ENCODE results near the gene CCDC150. TPM values are rescaled to one million over a fixed set of nuclear protein-coding genes. Genes with fewer than 3 reads are reported as not detected.

CCDC150 gene
- 12.2 and 15.3 TPM in 2 replicates for total RNA-seq (2014; rRNA removed; shearing (Covaris generic))

GRCh38 chr2:196639180-196640030, at the start of gene CCDC150:
Gene CCDC150 (plus strand): TSS chr2:196639715. CDS start chr2:196639767, 52 bp downstream.
- Histone ChIP-seq H3K4me3 (peak within 1 kb of the TSS; percentile 66), H3K27me3 (replicated peaks) (no peaks in the 10 kb centered on the region), H3K9me3 (replicated peaks) (no peaks in the 10 kb centered on the region), H3K27ac (peak within 1 kb of the TSS; percentile 43), H3K36me3 (no peaks in the 10 kb centered on the region), H3K4me1 (replicated peaks) (peaks cover 12% of the 10 kb centered on the region)
- DNase-seq (ENCODE audit: low read depth in 1 of 2, low spot score in 2 of 2): peak; percentile 93 to 95

GRCh38 chr2:196590286-196590685, 49.2 kb upstream of the CCDC150 start:
- no peak overlapping the region for H3K27ac ChIP-seq
- DNase-seq (ENCODE audit: low read depth in 1 of 2, low spot score in 2 of 2): no peak
- no peak overlapping the region for H3K4me3 ChIP-seq
- H3K4me1 ChIP-seq (replicated peaks): peaks cover 24% of the 10 kb centered on the region
- H3K36me3 ChIP-seq: peaks cover 7% of the 10 kb centered on the region; the same call in 1 of the 2 replicates
- no peaks in the 10 kb centered on the region; the same call in 1 of the 2 replicates for H3K27me3 ChIP-seq (replicated peaks)
- no peaks in the 10 kb centered on the region for H3K9me3 ChIP-seq (replicated peaks)

GRCh38 chr2:196591004-196591403, 48.5 kb upstream of the CCDC150 start:
- no peak overlapping the region for H3K27ac ChIP-seq
- H3K9me3 ChIP-seq (replicated peaks): no peaks in the 10 kb centered on the region
- no peaks in the 10 kb centered on the region; the same call in 1 of the 2 replicates for H3K27me3 ChIP-seq (replicated peaks)
- peaks cover 7% of the 10 kb centered on the region; the same call in 1 of the 2 replicates for H3K36me3 ChIP-seq
- DNase-seq (ENCODE audit: low read depth in 1 of 2, low spot score in 2 of 2): no peak
- no peak overlapping the region for H3K4me3 ChIP-seq
- peaks cover 24% of the 10 kb centered on the region for H3K4me1 ChIP-seq (replicated peaks)

- no peaks in the 10 kb centered on the region; the same call in 1 of the 2 replicates for H3K27me3 ChIP-seq (replicated peaks)
- no peak overlapping the region for H3K4me3 ChIP-seq
- peaks cover 7% of the 10 kb centered on the region; the same call in 1 of the 2 replicates for H3K36me3 ChIP-seq
- DNase-seq (ENCODE audit: low read depth in 1 of 2, low spot score in 2 of 2): no peak
- H3K9me3 ChIP-seq (replicated peaks): no peaks in the 10 kb centered on the region
- H3K27ac ChIP-seq: no peak overlapping the region
- H3K4me1 ChIP-seq (replicated peaks): peaks cover 20% of the 10 kb centered on the region
Measured at GRCh38 chr2:196591621-196592022, 47.9 kb upstream of the CCDC150 start.

- Histone ChIP-seq H3K36me3 (peaks cover 7% of the 10 kb centered on the region; the same call in 1 of the 2 replicates), H3K4me3 (peak overlapping the region; percentile 95), H3K27ac (no peak overlapping the region), H3K9me3 (replicated peaks) (no peaks in the 10 kb centered on the region), H3K4me1 (replicated peaks) (peaks cover 17% of the 10 kb centered on the region), H3K27me3 (replicated peaks) (no peaks in the 10 kb centered on the region; the same call in 1 of the 2 replicates)
- DNase-seq (ENCODE audit: low read depth in 1 of 2, low spot score in 2 of 2): peak in 1 of 2 experiments; percentile 23
Measured at GRCh38 chr2:196592331-196592910, 47.1 kb upstream of the CCDC150 start.

GRCh38 chr2:196592911-196593881, 46.3 kb upstream of the CCDC150 start, which contains the start of gene HECW2:
Gene HECW2 (minus strand): TSS chr2:196593554.
- H3K27me3 ChIP-seq (replicated peaks): no peaks in the 10 kb centered on the region; the same call in 1 of the 2 replicates
- H3K4me3 ChIP-seq: peak within 1 kb of the TSS; percentile 95
- DNase-seq (ENCODE audit: low read depth in 1 of 2, low spot score in 2 of 2): peak; percentile 59 to 60
- peak within 1 kb of the TSS; percentile 62 for H3K27ac ChIP-seq
- peaks cover 17% of the 10 kb centered on the region for H3K4me1 ChIP-seq (replicated peaks)
- H3K9me3 ChIP-seq (replicated peaks): no peaks in the 10 kb centered on the region
- peaks cover 7% of the 10 kb centered on the region; the same call in 1 of the 2 replicates for H3K36me3 ChIP-seq

- Histone ChIP-seq H3K27me3 (replicated peaks) (no peaks in the 10 kb centered on the region; the same call in 1 of the 2 replicates), H3K9me3 (replicated peaks) (no peaks in the 10 kb centered on the region), H3K4me1 (replicated peaks) (peaks cover 24% of the 10 kb centered on the region), H3K36me3 (peaks cover 7% of the 10 kb centered on the region; the same call in 1 of the 2 replicates), H3K4me3 (no peak overlapping the region), H3K27ac (no peak overlapping the region)
- DNase-seq (ENCODE audit: low read depth in 1 of 2, low spot score in 2 of 2): no peak
Measured at GRCh38 chr2:196594158-196594557, 45.4 kb upstream of the CCDC150 start.

- H3K27ac ChIP-seq: no peak overlapping the region
- H3K9me3 ChIP-seq (replicated peaks): no peaks in the 10 kb centered on the region
- peaks cover 42% of the 10 kb centered on the region for H3K4me1 ChIP-seq (replicated peaks)
- H3K27me3 ChIP-seq (replicated peaks): no peaks in the 10 kb centered on the region
- no peak overlapping the region for H3K4me3 ChIP-seq
- peak in 1 of 2 experiments; percentile 22 for DNase-seq (ENCODE audit: low read depth in 1 of 2, low spot score in 2 of 2)
- peaks cover 7% of the 10 kb centered on the region; the same call in 1 of the 2 replicates for H3K36me3 ChIP-seq
Measured at GRCh38 chr2:196597531-196597930, 42.0 kb upstream of the CCDC150 start.

- Histone ChIP-seq H3K36me3 (peaks cover under 1% of the 10 kb centered on the region; the same call in 1 of the 2 replicates), H3K27me3 (replicated peaks) (no peaks in the 10 kb centered on the region), H3K9me3 (replicated peaks) (no peaks in the 10 kb centered on the region), H3K27ac (peak overlapping the region; percentile 65), H3K4me3 (no peak overlapping the region), H3K4me1 (replicated peaks) (peaks cover 40% of the 10 kb centered on the region)
- no peak for DNase-seq (ENCODE audit: low read depth in 1 of 2, low spot score in 2 of 2)
Measured at GRCh38 chr2:196598412-196598811, 41.1 kb upstream of the CCDC150 start.

- H3K36me3 ChIP-seq: no peaks in the 10 kb centered on the region
- H3K27ac ChIP-seq: peak overlapping the region; percentile 65
- peaks cover 36% of the 10 kb centered on the region for H3K4me1 ChIP-seq (replicated peaks)
- no peaks in the 10 kb centered on the region for H3K9me3 ChIP-seq (replicated peaks)
- DNase-seq (ENCODE audit: low read depth in 1 of 2, low spot score in 2 of 2): peak in 1 of 2 experiments; percentile 35
- H3K4me3 ChIP-seq: no peak overlapping the region
- H3K27me3 ChIP-seq (replicated peaks): no peaks in the 10 kb centered on the region
Measured at GRCh38 chr2:196598846-196599245, 40.7 kb upstream of the CCDC150 start.

GRCh38 chr2:196601430-196602306, 37.8 kb upstream of the CCDC150 start:
- DNase-seq (ENCODE audit: low read depth in 1 of 2, low spot score in 2 of 2): peak; percentile 72 to 94
- Histone ChIP-seq H3K4me1 (replicated peaks) (peaks cover 35% of the 10 kb centered on the region), H3K4me3 (no peak overlapping the region), H3K27ac (peak overlapping the region; percentile 90), H3K36me3 (no peaks in the 10 kb centered on the region), H3K27me3 (replicated peaks) (no peaks in the 10 kb centered on the region), H3K9me3 (replicated peaks) (no peaks in the 10 kb centered on the region)

GRCh38 chr2:196604196-196604595, 35.3 kb upstream of the CCDC150 start:
- DNase-seq (ENCODE audit: low read depth in 1 of 2, low spot score in 2 of 2): no peak
- no peaks in the 10 kb centered on the region for H3K9me3 ChIP-seq (replicated peaks)
- H3K4me3 ChIP-seq: no peak overlapping the region
- no peaks in the 10 kb centered on the region for H3K36me3 ChIP-seq
- no peak overlapping the region for H3K27ac ChIP-seq
- H3K27me3 ChIP-seq (replicated peaks): no peaks in the 10 kb centered on the region
- H3K4me1 ChIP-seq (replicated peaks): peaks cover 43% of the 10 kb centered on the region
